ENCODE results near the gene ZEB2. TPM values are rescaled to one million over a fixed set of nuclear protein-coding genes. Genes with fewer than 3 reads are reported as not detected.
A peak's percentile ranks its signal among the peaks of the same experiment; 100 is the strongest.

Gene ZEB2
- total RNA-seq, 2 experiments from 2014 or later: 4.0 to 16.9 TPM

GRCh38 chr2:144402251-144402650 lies 117.7 kb downstream of the ZEB2 start:
- intact Hi-C loops (cut with micrococcal nuclease; ENCODE audit: unreplicated experiment): no loop called here
- no peak for DNase-seq (ENCODE audit: low spot score)
- Histone ChIP-seq H3K36me3 (ENCODE audit: insufficient read depth, low read length) (no peaks in the 10 kb centered on the region; the same call in 1 of the 2 replicates), H3K27ac (ENCODE audit: low read depth, low read length, poor library complexity, severe bottlenecking) (no peak overlapping the region), H3K9me2 (ENCODE audit: insufficient read depth, low read length) (no peaks in the 10 kb centered on the region), H3K79me2 (ENCODE audit: insufficient read depth, low read depth, low read length) (no peaks in the 10 kb centered on the region), H3K4me1 (ENCODE audit: insufficient read depth, low read length, poor library complexity, severe bottlenecking) (peaks cover 25% of the 10 kb centered on the region), H4K20me1 (ENCODE audit: insufficient read depth, low read length) (no peaks in the 10 kb centered on the region), H3K4me2 (ENCODE audit: low read length) (no peak overlapping the region), H3K9me3 (ENCODE audit: low read length) (no peaks in the 10 kb centered on the region), H2AFZ (ENCODE audit: low read length) (peak overlapping the region; percentile 76; the same call in 1 of the 2 replicates), H3K4me3 (ENCODE audit: low read depth, low read length, poor library complexity, severe bottlenecking) (no peak overlapping the region)
- TF ChIP-seq CTCF (conservative IDR thresholded peaks at IDR 0.05; ENCODE audit: low read length): no peak
- no peak for TF ChIP-seq EZH2phosphoT487 (IDR thresholded peaks at IDR 0.05; ENCODE audit: borderline replicate concordance, low read depth, low read length)
- ChIA-PET POLR2A (interaction anchor here (0.9 to 1.2 kb wide), 2 partner anchors 8 to 29 kb away, joined by 3 read pairs; no protein-coding TSS in a partner anchor), CTCF (ENCODE audit: unreplicated experiment) (no interaction called here)
- no TSS peak for BruUV-seq (replicated peaks)

GRCh38 chr2:144401036-144401435 lies 118.9 kb downstream of the ZEB2 start:
- POLR2A ChIA-PET: interaction anchor here (0.6 to 1.1 kb wide), 3 partner anchors 12 to 578 kb away, joined by 3 to 4 read pairs (median 3); no protein-coding TSS in a partner anchor
- Histone ChIP-seq H3K4me3 (ENCODE audit: low read depth, low read length, poor library complexity, severe bottlenecking) (peak overlapping the region; percentile 6), H3K9me2 (ENCODE audit: insufficient read depth, low read length) (no peaks in the 10 kb centered on the region), H3K9me3 (ENCODE audit: low read length) (no peaks in the 10 kb centered on the region), H3K79me2 (ENCODE audit: insufficient read depth, low read depth, low read length) (no peaks in the 10 kb centered on the region), H2AFZ (ENCODE audit: low read length) (peak overlapping the region; percentile 76; the same call in 1 of the 2 replicates), H3K4me1 (ENCODE audit: insufficient read depth, low read length, poor library complexity, severe bottlenecking) (peaks cover 21% of the 10 kb centered on the region), H3K4me2 (ENCODE audit: low read length) (peak overlapping the region; percentile 47), H3K27ac (ENCODE audit: low read depth, low read length, poor library complexity, severe bottlenecking) (peak overlapping the region; percentile 3), H4K20me1 (ENCODE audit: insufficient read depth, low read length) (no peaks in the 10 kb centered on the region), H3K36me3 (ENCODE audit: insufficient read depth, low read length) (no peaks in the 10 kb centered on the region; the same call in 1 of the 2 replicates)
- CTCF ChIA-PET (ENCODE audit: unreplicated experiment): no interaction called here
- TF ChIP-seq EZH2phosphoT487 (IDR thresholded peaks at IDR 0.05; ENCODE audit: borderline replicate concordance, low read depth, low read length) (no peak), CTCF (conservative IDR thresholded peaks at IDR 0.05; ENCODE audit: low read length) (no peak)
- intact Hi-C loops (cut with micrococcal nuclease; ENCODE audit: unreplicated experiment): no loop called here
- BruUV-seq (replicated peaks): no TSS peak
- peak; percentile 52 for DNase-seq (ENCODE audit: low spot score)

GRCh38 chr2:144396318-144396717 lies 123.6 kb downstream of the ZEB2 start:
- Histone ChIP-seq H3K4me3 (ENCODE audit: low read depth, low read length, poor library complexity, severe bottlenecking) (no peak overlapping the region), H4K20me1 (ENCODE audit: insufficient read depth, low read length) (no peaks in the 10 kb centered on the region), H3K36me3 (ENCODE audit: insufficient read depth, low read length) (no peaks in the 10 kb centered on the region; the same call in 1 of the 2 replicates), H3K9me3 (ENCODE audit: low read length) (no peaks in the 10 kb centered on the region), H3K27ac (ENCODE audit: low read depth, low read length, poor library complexity, severe bottlenecking) (no peak overlapping the region), H3K4me1 (ENCODE audit: insufficient read depth, low read length, poor library complexity, severe bottlenecking) (peaks cover 8% of the 10 kb centered on the region), H3K79me2 (ENCODE audit: insufficient read depth, low read depth, low read length) (no peaks in the 10 kb centered on the region), H2AFZ (ENCODE audit: low read length) (no peak overlapping the region), H3K9me2 (ENCODE audit: insufficient read depth, low read length) (no peaks in the 10 kb centered on the region), H3K4me2 (ENCODE audit: low read length) (no peak overlapping the region)
- ChIA-PET POLR2A (interaction anchor here (0.5 to 1.1 kb wide), 4 partner anchors 40 to 887 kb away, joined by 3 to 5 read pairs (median 4); no protein-coding TSS in a partner anchor), CTCF (ENCODE audit: unreplicated experiment) (no interaction called here)
- no peak for DNase-seq (ENCODE audit: low spot score)
- intact Hi-C loops (cut with micrococcal nuclease; ENCODE audit: unreplicated experiment): no loop called here
- no peak for TF ChIP-seq EZH2phosphoT487 (IDR thresholded peaks at IDR 0.05; ENCODE audit: borderline replicate concordance, low read depth, low read length)
- TF ChIP-seq CTCF (conservative IDR thresholded peaks at IDR 0.05; ENCODE audit: low read length): no peak
- no TSS peak for BruUV-seq (replicated peaks)

All from OCI-LY7 (cell line).